HEK293T (cell line): Measurements from ENCODE around the gene CHCHD3.

Experiments
- CTCF ChIA-PET: fragments of 350-600 bp; formaldehyde crosslinking; extraction: SDS; loops from one replicate; lab custom pipeline; 2021; ENCODE audit warnings: antibody characterized with exemption, inconsistent platforms; lab: Yijun Ruan, JAX
- POLR2A ChIA-PET: fragments of 350-600 bp; formaldehyde crosslinking; extraction: SDS; loops from one replicate; lab custom pipeline; 2020; ENCODE audit warnings: antibody characterized with exemption, inconsistent platforms; lab: Yijun Ruan, JAX
- DNase-seq: peaks from one replicate; pipeline ENCODE4 v3.0.0; 2012; ENCODE audit warnings: mixed read lengths; ENCODE audit errors: extremely low spot score
- ARNT ChIP-seq: fragments of 450-650 bp; IDR thresholded peaks from 2 replicates; pipeline ENCODE4 v1.6.1; 2017; ENCODE audit warnings: mild to moderate bottlenecking
- BHLHE40 ChIP-seq: fragments of 450-650 bp; IDR thresholded peaks from 2 replicates; pipeline ENCODE4 v1.6.1; 2016; ENCODE audit warnings: mild to moderate bottlenecking, moderate library complexity, borderline replicate concordance
- CTBP1 ChIP-seq: fragments of 450-650 bp; IDR thresholded peaks from 2 replicates; pipeline ENCODE4 v1.6.1; 2016; ENCODE audit warnings: borderline replicate concordance
- ELF4 ChIP-seq: fragments of 450-650 bp; IDR thresholded peaks from 2 replicates; pipeline ENCODE4 v1.6.1; 2017; ENCODE audit warnings: antibody characterized with exemption
- FOXA1 ChIP-seq: fragments of 450-650 bp; IDR thresholded peaks from 2 replicates; pipeline ENCODE4 v1.6.1; 2016; ENCODE audit warnings: mild to moderate bottlenecking
- FOXK2 ChIP-seq: fragments of 450-650 bp; IDR thresholded peaks from 2 replicates; pipeline ENCODE4 v1.6.1; 2016; ENCODE audit warnings: mild to moderate bottlenecking
- FOXM1 ChIP-seq: fragments of 450-650 bp; IDR thresholded peaks from 2 replicates; pipeline ENCODE4 v1.6.1; 2017; ENCODE audit warnings: mild to moderate bottlenecking, borderline replicate concordance
- HDGF ChIP-seq: fragments of 450-650 bp; IDR thresholded peaks from 2 replicates; pipeline ENCODE4 v1.6.1; 2017; ENCODE audit warnings: antibody characterized with exemption, borderline replicate concordance
- L3MBTL2 ChIP-seq: fragments of 450-650 bp; conservative IDR thresholded peaks from 2 replicates; pipeline ENCODE4 v1.6.1; 2016; ENCODE audit warnings: mild to moderate bottlenecking
- LEF1 ChIP-seq: fragments of 450-650 bp; IDR thresholded peaks from 2 replicates; pipeline ENCODE4 v1.6.1; 2017; ENCODE audit warnings: mild to moderate bottlenecking, borderline replicate concordance
- NFRKB ChIP-seq: fragments of 450-650 bp; IDR thresholded peaks from 2 replicates; pipeline ENCODE4 v1.6.1; 2016; ENCODE audit warnings: mild to moderate bottlenecking, moderate library complexity
- SP1 ChIP-seq: fragments of 450-650 bp; IDR thresholded peaks from 2 replicates; pipeline ENCODE4 v1.6.1; 2017
- SUZ12 ChIP-seq: fragments of 450-650 bp; IDR thresholded peaks from 2 replicates; pipeline ENCODE4 v1.6.1; 2016; ENCODE audit warnings: mild to moderate bottlenecking
- TARDBP ChIP-seq: fragments of 450-650 bp; IDR thresholded peaks from 2 replicates; pipeline ENCODE4 v1.6.1; 2016
- ZNF384 ChIP-seq: fragments of 450-650 bp; IDR thresholded peaks from 2 replicates; pipeline ENCODE4 v1.6.1; 2016
- TF ChIP-seq, protein P1 (sequence below): fragments of 450-650 bp; IDR thresholded peaks from 2 replicates; pipeline ENCODE4 v1.6.1; 2016

Gene CHCHD3

DNA sequence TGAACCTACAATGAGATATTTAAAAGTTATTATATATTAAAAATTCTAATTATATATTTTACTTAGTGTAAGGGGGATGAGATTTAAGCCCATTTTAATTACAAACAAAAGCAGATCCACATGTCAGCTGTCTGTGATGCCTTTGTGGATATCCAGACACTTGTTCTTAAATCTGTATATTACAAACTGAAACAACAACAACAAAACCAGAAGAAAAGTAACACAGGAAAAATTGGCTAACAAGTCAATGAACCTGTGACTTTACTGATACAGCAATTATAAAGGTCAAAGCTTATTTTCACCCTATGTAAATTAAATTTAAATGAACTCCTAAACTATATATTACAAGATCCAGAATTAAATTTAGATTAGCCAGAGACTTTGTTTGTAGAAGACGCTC is 222.7 kb downstream of the CHCHD3 start:
- ChIA-PET POLR2A (no interaction called here), CTCF (no interaction called here)
- TF ChIP-seq SUZ12 (no peak), ARNT (no peak), SP1 (no peak), HDGF (no peak), L3MBTL2 (no peak), TARDBP (no peak), FOXA1 (no peak), CTBP1 (no peak), BHLHE40 (no peak), ZNF384 (no peak), NFRKB (no peak), LEF1 (no peak), FOXM1 (no peak), FOXK2 (no peak), ELF4 (no peak)
- TF ChIP-seq, protein P1, sequence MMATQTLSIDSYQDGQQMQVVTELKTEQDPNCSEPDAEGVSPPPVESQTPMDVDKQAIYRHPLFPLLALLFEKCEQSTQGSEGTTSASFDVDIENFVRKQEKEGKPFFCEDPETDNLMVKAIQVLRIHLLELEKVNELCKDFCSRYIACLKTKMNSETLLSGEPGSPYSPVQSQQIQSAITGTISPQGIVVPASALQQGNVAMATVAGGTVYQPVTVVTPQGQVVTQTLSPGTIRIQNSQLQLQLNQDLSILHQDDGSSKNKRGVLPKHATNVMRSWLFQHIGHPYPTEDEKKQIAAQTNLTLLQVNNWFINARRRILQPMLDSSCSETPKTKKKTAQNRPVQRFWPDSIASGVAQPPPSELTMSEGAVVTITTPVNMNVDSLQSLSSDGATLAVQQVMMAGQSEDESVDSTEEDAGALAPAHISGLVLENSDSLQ, result no peak
- DNase-seq, result no peak

DNA sequence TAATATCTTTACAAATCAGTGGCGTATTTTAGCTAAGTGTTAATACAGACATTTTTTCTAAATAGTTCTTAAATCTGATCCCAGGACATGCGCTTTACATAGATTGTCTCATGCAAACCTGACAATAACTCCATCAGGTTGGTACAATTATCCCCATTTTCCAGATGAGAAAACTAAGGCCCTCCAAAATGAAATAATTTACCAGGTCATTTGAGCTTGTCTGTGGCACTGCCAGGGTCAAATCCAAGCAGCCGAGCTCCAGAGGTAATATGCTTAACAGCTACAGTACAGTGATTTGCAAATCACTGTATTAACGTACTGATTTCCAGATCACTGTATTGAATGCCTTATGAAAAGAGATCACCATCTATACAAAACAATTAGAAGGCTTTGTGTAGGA is 223.1 kb downstream of the CHCHD3 start:
- TF ChIP-seq SP1 (no peak), LEF1 (no peak), L3MBTL2 (no peak), FOXA1 (no peak), FOXK2 (no peak), BHLHE40 (no peak), ELF4 (no peak), HDGF (no peak), ZNF384 (no peak), TARDBP (no peak), CTBP1 (no peak)
- TF ChIP-seq, protein P1, result no peak

DNA sequence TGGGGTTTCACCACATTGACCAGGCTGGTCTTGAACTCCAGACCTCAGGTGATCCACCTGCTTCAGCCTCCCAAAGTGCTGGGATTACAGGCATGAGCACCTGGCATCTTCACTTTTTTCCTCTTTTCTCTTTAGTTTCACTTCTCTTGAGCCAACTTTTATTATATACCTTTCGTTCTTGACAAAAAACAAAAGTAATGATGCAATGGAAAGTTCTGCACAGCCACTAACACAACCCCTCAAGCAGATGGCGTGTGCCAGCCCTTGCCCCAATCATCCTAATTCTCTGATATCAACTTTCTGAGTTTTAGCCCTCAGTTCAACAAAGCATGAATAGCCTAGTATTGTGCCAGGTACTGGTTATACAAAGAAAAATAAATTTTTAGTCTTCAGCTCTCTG is 223.6 kb downstream of the CHCHD3 start:
- TF ChIP-seq BHLHE40 (no peak), HDGF (no peak)
- no peak for DNase-seq
- ChIA-PET POLR2A (no interaction called here), CTCF (interaction anchor here (0.6 kb wide), 1 partner anchor 220 kb away, joined by 3 read pairs; no protein-coding TSS in a partner anchor)

More for the DNA sequence above, 223.1 kb downstream of the CHCHD3 start:
- DNase-seq, result no peak
- ChIA-PET POLR2A (no interaction called here), CTCF (no interaction called here)

DNA sequence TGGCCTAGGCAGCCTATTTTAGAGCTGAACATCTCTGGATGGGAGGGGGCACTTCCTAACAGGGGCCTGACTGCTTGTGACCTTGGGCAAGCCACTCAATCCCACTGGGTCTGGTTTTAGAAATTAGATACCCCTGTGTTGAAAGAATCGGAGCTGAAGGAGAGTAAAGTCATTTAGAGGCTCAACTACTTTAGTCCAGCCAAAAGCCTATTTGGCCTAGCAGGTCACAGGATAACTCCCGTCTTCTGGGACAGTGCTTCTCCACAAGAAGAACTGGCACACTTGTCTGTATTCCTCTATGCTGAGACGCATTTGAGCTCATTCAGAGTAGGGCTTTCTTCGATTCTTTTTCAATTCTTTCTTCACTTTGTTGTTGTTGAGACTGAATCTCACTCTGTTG is 224.2 kb downstream of the CHCHD3 start:
- no peak for DNase-seq
- ChIA-PET CTCF (interaction anchor here (0.6 kb wide), 1 partner anchor 221 kb away, joined by 3 read pairs; no protein-coding TSS in a partner anchor), POLR2A (no interaction called here)
- no peak for TF ChIP-seq HDGF
- TF ChIP-seq CTBP1, result no peak
- TF ChIP-seq TARDBP, result no peak
- no peak for TF ChIP-seq ELF4
- TF ChIP-seq FOXK2, result no peak
- no peak for TF ChIP-seq BHLHE40
- TF ChIP-seq FOXM1, result no peak
- TF ChIP-seq ARNT, result no peak
- TF ChIP-seq L3MBTL2, result no peak
- TF ChIP-seq NFRKB, result no peak
- no peak for TF ChIP-seq LEF1
- no peak for TF ChIP-seq FOXA1
- no peak for TF ChIP-seq SP1
- no peak for TF ChIP-seq ZNF384
- TF ChIP-seq, protein P1, result no peak
- TF ChIP-seq SUZ12, result no peak

DNA sequence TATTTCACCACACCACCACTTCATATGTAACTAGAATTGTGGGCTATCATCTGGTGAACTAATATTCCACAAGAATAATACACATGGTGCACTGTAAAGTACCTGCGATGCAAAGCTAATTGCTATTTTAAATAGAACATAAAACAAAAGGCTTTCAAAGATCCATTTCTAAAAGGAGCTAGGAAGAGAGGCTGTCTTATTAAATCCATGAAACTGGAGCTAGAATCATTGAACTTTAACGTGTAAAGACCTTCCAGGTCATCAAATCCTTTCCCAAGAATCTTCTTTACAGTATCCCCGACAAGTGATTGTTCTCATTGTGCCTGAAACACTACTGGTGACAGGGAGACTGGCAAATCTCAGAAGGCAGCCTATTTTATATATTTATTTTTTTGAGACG is 224.9 kb downstream of the CHCHD3 start:
- POLR2A ChIA-PET, result no interaction called here
- TF ChIP-seq SP1, result no peak
- TF ChIP-seq, protein P1, result no peak
- TF ChIP-seq ARNT, result no peak
- TF ChIP-seq TARDBP, result no peak
- no peak for TF ChIP-seq BHLHE40
- no peak for TF ChIP-seq HDGF

DNA sequence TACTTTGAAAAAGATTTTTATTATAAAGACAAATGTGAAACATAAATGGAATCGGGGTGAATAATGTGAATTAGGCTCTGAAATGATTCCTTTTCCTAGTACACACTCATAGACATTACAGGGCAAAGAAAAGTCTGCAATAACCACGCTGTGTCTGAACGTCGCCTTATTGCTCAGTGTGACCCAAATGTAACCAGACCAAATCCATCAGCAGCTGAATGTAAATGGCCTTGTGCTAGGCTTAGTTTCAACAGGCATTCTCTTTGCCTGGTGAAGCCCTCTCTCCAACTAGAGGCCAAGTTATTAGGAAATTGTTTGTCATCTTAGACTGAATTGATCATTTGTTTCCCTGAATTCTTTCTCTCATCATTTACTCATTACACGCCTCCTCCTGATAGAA is 225.5 kb downstream of the CHCHD3 start:
- ChIA-PET CTCF (no interaction called here), POLR2A (no interaction called here)
- TF ChIP-seq TARDBP (no peak), CTBP1 (no peak), BHLHE40 (no peak), ELF4 (no peak), SP1 (no peak), ZNF384 (no peak)

More for the DNA sequence above, 224.9 kb downstream of the CHCHD3 start:
- CTCF ChIA-PET, result no interaction called here
- DNase-seq, result no peak

More for the DNA sequence above, 225.5 kb downstream of the CHCHD3 start:
- DNase-seq, result no peak
